Activated naive CD8-positive, alpha-beta T cell (primary cell): ENCODE data around the gene COQ2.
A peak's percentile ranks its signal among the peaks of the same experiment; 100 is the strongest.
"Not testable (repeated sequence)": the region's sequence is repeated elsewhere in the genome, so short reads cannot be mapped to it uniquely, and the experiment has no call there.

Experiments used
- H3K27ac Mint-ChIP-seq: one replicate; pipeline ENCODE4 v1.8.0; 2021; ENCODE audit warnings: mixed read lengths
- H3K27me3 Mint-ChIP-seq: one replicate; pipeline ENCODE4 v1.8.0; 2021; ENCODE audit warnings: mixed read lengths
- H3K36me3 Mint-ChIP-seq: one replicate; pipeline ENCODE4 v1.8.0; 2021; ENCODE audit warnings: mixed read lengths
- H3K4me1 Mint-ChIP-seq: one replicate; pipeline ENCODE4 v1.8.0; 2021; ENCODE audit warnings: low read depth, mixed read lengths
- H3K4me3 Mint-ChIP-seq: one replicate; pipeline ENCODE4 v1.8.0; 2021; ENCODE audit warnings: mild to moderate bottlenecking, mixed read lengths
- H3K9me3 Mint-ChIP-seq: one replicate; pipeline ENCODE4 v1.8.0; 2021; ENCODE audit warnings: low read depth, mixed read lengths

Gene COQ2

DNA sequence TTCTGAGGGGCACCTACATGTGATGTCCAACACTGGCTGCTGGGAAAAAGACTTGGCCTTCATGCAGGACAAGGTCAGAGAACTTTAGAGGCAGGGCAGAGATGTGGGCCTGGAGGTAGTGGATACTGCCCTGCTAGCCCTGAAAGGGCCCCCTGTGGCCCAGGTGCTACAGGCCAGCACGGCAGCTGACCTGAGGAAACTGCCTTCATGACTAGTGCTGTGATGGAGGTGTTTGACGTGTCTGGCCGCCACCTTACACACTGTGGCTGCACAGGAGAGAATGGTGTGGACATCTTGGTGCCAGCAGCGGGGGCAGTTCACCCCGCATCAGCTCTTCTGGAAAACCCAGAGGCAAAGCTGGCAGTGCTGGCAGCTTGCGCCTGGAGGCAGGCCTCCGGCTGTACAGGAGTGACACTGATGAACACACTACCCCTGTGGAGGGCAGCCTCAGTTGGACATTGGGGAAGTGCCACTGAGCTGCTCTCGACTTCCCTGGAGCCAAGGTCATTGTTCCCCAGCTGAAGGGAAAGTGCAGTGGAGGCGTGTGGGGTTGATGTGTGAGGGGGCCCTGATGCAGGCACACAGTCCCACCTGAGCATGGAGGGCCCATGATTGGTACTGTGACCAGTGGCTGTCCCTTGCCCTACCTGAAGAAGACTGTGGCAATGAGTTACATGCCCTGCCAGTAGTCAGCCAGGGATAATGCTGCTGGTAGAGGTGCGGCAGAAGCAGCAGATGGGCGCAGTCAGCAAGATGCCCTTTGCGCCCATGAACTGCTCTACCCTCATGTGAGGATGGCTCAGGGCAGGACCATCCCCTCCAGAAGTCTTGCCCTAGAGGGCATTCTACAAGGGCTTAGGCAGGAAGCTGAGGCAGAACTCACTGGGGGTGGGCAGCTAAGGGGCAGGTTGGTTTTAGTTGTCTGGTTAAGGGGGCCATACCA is 36.9 kb downstream of the COQ2 start:
- Mint-ChIP-seq H3K27ac (no peak overlapping the region), H3K4me3 (no peak overlapping the region), H3K36me3 (peaks cover 5% of the 10 kb centered on the region), H3K27me3 (no peaks in the 10 kb centered on the region), H3K9me3 (no peaks in the 10 kb centered on the region), H3K4me1 (peaks cover 18% of the 10 kb centered on the region)

DNA sequence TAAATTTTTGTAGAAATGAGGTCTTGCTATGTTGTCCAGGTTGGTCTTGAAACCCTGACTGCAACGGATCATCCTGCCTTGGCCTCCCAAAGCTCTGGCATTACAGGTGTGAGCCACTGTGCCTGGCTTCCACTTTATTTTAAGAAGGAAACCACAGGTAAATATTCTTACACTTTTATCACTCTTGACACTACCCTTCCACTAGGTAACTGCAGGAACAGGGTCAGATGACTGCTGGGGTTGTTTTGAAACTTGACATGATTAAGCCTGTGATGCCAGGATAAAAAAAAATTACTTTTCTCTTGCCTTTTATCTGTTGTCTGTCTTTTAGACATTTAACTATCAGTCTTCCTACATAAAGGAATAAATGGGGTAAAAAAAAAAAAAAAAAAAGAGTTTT is 43.5 kb downstream of the COQ2 start:
- H3K4me1 Mint-ChIP-seq = peaks cover 42% of the 10 kb centered on the region
- H3K27ac Mint-ChIP-seq = no peak overlapping the region
- H3K27me3 Mint-ChIP-seq = no peaks in the 10 kb centered on the region

DNA sequence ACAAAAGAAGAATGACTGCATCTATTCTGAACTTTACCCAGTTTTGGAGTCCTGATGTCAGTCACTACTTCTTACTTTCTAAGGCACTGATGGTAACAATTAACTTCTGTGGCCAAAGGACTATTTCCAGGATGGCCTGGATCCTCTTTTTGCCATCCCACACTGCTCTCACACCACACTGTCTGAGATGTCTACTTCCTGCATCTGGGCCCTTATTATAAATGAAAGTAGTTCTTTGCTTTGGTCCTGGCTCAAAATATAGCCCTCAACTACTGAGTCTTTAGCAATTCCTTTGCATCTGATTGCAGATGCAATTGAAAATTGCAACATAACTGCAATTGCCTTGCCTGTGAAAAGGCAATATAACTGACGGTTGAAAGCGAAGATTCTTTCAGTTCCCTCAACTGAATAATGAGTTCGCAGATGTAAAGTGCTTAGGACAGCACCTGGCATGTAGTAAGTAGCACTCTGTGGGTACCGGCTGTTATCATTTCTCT is 44.2 kb downstream of the COQ2 start:
- peaks cover 49% of the 10 kb centered on the region for H3K4me1 Mint-ChIP-seq

More for the DNA sequence above, 43.5 kb downstream of the COQ2 start:
- Mint-ChIP-seq H3K9me3 (no peaks in the 10 kb centered on the region), H3K4me3 (no peak overlapping the region), H3K36me3 (peaks cover 11% of the 10 kb centered on the region)

DNA sequence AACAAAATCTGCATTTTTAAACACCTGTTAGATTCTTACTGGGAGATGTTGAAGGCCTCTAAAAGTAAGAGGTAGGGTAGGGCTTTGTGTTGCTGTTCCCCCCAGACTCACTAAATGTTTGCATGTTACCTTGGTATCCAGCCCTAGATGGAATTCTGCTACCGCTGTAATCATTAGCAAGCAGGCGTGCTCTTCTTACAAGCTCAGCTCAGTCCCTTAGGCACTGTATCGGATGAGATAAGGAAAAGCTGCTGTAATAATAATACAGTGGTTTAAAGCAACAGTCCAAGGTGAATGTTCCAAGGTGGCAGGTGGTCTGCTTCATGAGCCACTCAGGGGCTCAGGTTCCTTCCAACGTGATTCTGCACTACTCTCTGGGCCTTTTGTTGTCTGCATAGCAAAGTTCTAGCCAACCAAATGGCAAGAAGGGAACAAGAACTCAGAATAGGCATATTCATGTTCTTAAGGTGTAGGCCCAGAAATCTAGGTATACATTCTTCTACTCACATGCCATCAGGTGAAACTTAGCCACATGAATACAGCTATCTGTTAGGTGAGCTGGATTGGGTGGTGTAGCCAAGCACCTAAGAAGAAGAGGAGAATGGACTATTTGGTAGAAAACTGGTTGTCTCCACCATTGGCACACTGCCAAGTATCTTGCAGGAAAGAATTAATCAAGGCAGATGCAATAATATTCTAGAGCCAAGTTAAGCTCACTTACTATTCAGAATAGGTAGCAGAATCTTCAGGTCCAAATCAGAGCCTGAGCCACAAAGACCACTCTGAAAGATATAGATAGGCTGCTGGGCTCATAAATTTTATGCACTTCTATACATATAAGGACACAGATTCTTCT is 46.0 kb downstream of the COQ2 start:
- no peaks in the 10 kb centered on the region for H3K27me3 Mint-ChIP-seq
- H3K4me1 Mint-ChIP-seq = peaks cover 59% of the 10 kb centered on the region
- H3K27ac Mint-ChIP-seq = no peak overlapping the region
- peaks cover 9% of the 10 kb centered on the region for H3K36me3 Mint-ChIP-seq
- H3K4me3 Mint-ChIP-seq = no peak overlapping the region
- no peaks in the 10 kb centered on the region for H3K9me3 Mint-ChIP-seq

More for the DNA sequence above, 44.2 kb downstream of the COQ2 start:
- Mint-ChIP-seq H3K27ac (peak overlapping the region; percentile 1), H3K27me3 (no peaks in the 10 kb centered on the region), H3K4me3 (no peak overlapping the region), H3K9me3 (no peaks in the 10 kb centered on the region), H3K36me3 (peaks cover 11% of the 10 kb centered on the region)

DNA sequence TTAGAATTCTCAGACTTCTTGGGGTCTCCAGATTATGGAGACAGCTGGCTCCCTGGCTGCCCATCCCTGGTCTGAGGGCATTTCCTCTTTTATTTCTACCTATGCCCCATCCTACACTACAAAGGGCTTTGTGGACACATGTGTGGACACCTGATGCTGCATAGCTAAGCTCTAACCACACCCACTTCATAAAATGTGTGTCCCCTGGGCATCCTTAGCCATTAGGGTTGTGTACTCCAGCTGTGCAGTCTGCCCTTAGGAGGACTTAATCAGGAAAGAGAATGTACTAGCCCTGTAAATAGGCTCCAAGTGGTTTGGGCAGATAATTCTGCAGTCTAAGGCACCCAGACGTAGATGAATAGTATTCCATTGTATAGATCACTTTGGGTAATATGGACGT is 47.0 kb downstream of the COQ2 start:
- H3K4me3 Mint-ChIP-seq = no peak overlapping the region
- peaks cover 13% of the 10 kb centered on the region for H3K36me3 Mint-ChIP-seq
- H3K9me3 Mint-ChIP-seq = no peaks in the 10 kb centered on the region
- no peaks in the 10 kb centered on the region for H3K27me3 Mint-ChIP-seq
- H3K27ac Mint-ChIP-seq = no peak overlapping the region
- H3K4me1 Mint-ChIP-seq = peaks cover 57% of the 10 kb centered on the region

DNA sequence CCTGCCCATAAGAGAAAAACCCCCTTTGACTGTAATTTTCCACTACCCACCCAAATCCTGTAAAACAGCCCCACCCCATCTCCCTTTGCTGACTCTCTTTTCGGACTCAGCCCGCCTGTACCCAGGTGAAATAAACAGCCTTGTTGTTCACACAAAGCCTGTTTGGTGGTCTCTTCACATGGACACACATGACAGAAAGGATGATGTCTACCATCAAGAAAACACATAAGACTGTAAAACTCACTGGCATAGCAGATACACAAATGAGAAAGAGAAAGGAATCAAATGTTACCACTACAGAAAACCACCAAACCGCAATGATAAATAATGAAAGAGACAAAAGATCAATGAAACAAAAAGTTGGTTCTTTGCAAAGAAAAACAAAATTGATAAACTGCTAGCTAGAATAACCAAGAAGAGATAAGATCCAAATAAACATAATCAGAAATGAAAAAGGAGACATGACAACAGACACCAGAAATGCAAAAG is 48.9 kb downstream of the COQ2 start:
- H3K4me1 Mint-ChIP-seq = peaks cover 60% of the 10 kb centered on the region
- H3K36me3 Mint-ChIP-seq = peaks cover 10% of the 10 kb centered on the region
- not testable (repeated sequence) for H3K27me3 Mint-ChIP-seq, H3K9me3 Mint-ChIP-seq
- H3K4me3 Mint-ChIP-seq = peak overlapping the region; percentile 80
- H3K27ac Mint-ChIP-seq = peak overlapping the region; percentile 94

DNA sequence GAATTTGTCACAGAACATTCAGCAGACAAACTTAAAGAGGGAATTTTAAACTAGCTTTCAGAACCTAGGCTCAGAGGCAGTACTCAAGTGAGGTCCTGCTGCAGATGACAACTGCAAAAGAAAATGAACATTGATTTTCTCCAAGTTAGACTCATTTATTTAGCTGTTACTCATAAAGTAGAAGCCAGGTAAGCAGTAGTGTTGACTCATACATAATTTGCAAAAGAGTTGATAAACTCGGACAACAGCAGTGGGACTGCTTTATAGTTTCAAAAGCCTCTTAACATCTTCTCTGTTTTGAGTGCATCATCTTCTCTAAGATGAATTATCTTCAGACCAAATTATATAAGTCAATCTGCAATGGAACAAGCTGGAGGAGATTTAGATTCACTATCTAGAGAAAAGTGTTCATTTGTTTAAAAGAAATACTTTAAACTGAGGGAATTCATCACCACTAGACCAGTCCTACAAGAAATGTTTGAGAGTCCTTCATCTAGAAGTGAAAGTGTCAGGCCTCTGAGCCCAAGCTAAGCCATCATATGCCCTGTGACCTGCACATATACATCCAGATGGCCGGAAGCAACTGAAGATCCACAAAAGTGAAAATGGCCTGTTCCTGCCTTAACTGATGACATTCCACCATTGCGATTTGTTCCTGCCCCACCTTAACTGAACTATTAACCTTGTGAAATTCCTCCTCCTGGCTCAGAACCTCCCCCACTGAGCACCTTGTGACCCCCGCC is 49.5 kb downstream of the COQ2 start:
- peaks cover 12% of the 10 kb centered on the region for H3K36me3 Mint-ChIP-seq
- peaks cover 55% of the 10 kb centered on the region for H3K4me1 Mint-ChIP-seq
- H3K4me3 Mint-ChIP-seq = peak overlapping the region; percentile 80

DNA sequence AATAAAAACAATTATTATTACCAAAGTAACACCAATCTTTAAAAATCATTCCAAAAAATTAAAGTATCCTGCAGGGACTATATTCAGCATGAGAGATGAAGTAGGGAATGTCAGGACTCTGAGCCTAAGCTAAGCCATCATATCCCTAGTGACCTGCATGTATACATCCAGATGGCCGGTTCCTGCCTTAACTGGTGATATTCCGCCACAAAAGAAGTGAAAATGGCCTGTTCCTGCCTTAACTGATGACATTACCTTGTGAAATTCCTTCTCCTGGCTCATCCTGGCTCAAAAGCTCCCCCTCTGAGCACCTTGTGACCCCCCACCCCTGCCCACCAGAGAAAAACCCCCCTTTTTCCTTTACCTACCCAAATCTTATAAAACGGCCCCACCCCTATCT is 50.2 kb downstream of the COQ2 start:
- Mint-ChIP-seq H3K4me1 (peaks cover 52% of the 10 kb centered on the region), H3K36me3 (peaks cover 13% of the 10 kb centered on the region), H3K27ac (peak overlapping the region; percentile 94)
- H3K4me3 Mint-ChIP-seq, H3K9me3 Mint-ChIP-seq, H3K27me3 Mint-ChIP-seq: not testable (repeated sequence)

More for the DNA sequence above, 49.5 kb downstream of the COQ2 start:
- peak overlapping the region; percentile 94 for H3K27ac Mint-ChIP-seq
- no peaks in the 10 kb centered on the region for H3K27me3 Mint-ChIP-seq
- no peaks in the 10 kb centered on the region for H3K9me3 Mint-ChIP-seq

DNA sequence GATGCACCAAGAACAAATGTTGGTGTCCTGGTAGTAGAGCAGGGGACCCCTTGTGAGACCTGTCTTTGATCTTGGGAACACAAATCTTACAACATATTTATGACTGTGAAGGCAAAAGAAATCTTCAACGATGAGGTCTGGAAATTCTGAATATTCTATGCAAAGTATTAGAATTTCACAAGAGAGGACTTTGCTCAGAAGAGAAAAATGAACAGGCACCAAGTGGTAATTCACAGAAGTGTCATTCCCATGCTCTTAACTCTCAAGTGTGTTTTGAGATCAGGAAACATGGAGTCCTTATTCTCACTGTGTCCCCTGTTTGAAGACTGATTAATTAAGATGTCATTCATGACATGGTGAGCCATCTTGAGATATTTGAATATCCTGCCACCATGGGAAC is 52.5 kb downstream of the COQ2 start:
- Mint-ChIP-seq H3K27me3 (no peaks in the 10 kb centered on the region), H3K4me3 (peak overlapping the region; percentile 40), H3K4me1 (peaks cover 56% of the 10 kb centered on the region), H3K9me3 (no peaks in the 10 kb centered on the region), H3K27ac (peak overlapping the region; percentile 64), H3K36me3 (peaks cover 14% of the 10 kb centered on the region)

DNA sequence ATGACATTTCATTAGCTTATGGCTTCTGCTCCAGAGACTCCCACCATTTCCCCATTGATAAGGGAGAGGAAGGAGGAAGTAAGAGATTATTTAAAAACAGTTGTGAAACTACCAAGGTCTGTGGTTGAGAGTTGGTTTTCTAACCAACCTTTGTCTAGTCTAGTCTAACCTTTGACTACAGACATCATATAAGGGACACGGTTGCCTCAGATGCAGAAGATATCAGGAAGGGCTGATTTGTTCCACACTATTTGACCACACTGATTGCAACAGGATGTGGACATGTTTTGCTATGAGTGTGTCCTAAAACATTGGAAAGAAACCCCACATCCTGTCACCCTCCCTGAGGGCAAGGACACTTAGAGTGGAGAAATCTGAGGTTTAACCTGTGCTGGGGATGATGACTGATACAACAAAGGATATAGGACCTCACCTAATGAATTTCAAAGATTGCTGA is 53.0 kb downstream of the COQ2 start:
- Mint-ChIP-seq H3K27me3 (no peaks in the 10 kb centered on the region), H3K27ac (peak overlapping the region; percentile 64), H3K4me3 (peak overlapping the region; percentile 40), H3K36me3 (peaks cover 14% of the 10 kb centered on the region), H3K4me1 (peaks cover 56% of the 10 kb centered on the region), H3K9me3 (no peaks in the 10 kb centered on the region)

DNA sequence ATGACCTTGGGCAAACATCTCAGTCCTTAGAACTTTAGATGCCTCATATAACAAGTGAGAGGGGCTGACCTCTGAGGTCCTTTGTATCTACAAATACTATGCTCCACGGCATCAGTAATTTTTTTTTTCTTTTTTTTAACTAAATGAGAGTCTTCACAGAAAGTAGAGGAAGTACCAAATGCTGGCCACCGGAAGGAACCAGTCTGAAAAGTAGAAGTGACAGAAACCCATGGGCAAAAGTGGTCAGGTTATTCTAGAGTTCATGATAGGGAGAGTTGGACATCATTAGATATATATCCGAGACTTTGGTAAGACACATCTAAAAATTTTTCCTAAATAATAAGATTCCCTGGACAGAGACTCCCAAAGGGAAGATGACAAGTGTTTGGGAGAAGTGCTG is 53.7 kb downstream of the COQ2 start:
- H3K4me3 Mint-ChIP-seq = no peak overlapping the region
- H3K27ac Mint-ChIP-seq = no peak overlapping the region
- H3K27me3 Mint-ChIP-seq = no peaks in the 10 kb centered on the region
- H3K36me3 Mint-ChIP-seq = peaks cover 14% of the 10 kb centered on the region
- no peaks in the 10 kb centered on the region for H3K9me3 Mint-ChIP-seq
- peaks cover 51% of the 10 kb centered on the region for H3K4me1 Mint-ChIP-seq

DNA sequence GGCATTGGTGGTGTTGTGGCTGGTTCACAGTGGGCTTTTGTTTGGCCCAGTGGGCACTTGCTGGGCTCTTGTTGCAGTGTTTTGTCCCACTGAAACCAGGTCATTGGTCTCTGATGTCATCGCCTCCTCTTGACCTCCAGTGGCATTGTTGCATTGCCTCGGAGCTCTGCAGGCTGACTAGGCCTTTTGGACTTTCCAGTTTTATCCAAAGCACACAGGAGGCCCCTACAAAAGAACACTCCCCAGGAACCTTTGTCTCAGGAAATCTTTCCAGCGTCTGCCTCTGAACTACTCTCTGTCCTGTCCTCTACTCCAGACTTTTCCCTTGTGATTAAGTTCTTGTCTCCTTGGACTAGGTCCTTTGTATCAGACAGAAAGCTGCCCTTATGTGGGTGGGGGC is 54.8 kb downstream of the COQ2 start:
- Mint-ChIP-seq H3K36me3 (peaks cover 16% of the 10 kb centered on the region), H3K27me3 (no peaks in the 10 kb centered on the region), H3K27ac (no peak overlapping the region), H3K4me1 (peaks cover 46% of the 10 kb centered on the region), H3K4me3 (no peak overlapping the region), H3K9me3 (no peaks in the 10 kb centered on the region)

DNA sequence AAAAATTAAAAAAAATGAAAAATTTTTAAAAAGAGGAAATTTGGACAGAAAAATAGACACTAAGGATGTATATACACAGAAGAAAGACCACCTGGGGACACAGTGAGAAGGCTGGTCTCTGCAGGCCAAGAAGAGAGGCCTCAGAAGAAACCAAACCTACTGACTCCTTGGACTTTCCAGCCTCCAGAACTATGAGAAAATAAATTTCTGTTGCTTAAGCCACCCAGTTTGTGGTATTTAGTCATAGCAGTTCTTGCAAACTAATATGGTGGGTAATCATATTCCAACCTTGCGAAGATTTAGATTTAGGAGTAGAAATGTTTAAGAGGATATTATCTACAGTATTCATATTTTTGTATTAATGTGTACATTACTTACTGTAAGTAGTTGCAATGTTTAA is 56.4 kb downstream of the COQ2 start:
- H3K27me3 Mint-ChIP-seq = no peaks in the 10 kb centered on the region
- no peaks in the 10 kb centered on the region for H3K9me3 Mint-ChIP-seq
- peaks cover 14% of the 10 kb centered on the region for H3K36me3 Mint-ChIP-seq
- H3K4me1 Mint-ChIP-seq = peaks cover 54% of the 10 kb centered on the region
- no peak overlapping the region for H3K4me3 Mint-ChIP-seq
- no peak overlapping the region for H3K27ac Mint-ChIP-seq

DNA sequence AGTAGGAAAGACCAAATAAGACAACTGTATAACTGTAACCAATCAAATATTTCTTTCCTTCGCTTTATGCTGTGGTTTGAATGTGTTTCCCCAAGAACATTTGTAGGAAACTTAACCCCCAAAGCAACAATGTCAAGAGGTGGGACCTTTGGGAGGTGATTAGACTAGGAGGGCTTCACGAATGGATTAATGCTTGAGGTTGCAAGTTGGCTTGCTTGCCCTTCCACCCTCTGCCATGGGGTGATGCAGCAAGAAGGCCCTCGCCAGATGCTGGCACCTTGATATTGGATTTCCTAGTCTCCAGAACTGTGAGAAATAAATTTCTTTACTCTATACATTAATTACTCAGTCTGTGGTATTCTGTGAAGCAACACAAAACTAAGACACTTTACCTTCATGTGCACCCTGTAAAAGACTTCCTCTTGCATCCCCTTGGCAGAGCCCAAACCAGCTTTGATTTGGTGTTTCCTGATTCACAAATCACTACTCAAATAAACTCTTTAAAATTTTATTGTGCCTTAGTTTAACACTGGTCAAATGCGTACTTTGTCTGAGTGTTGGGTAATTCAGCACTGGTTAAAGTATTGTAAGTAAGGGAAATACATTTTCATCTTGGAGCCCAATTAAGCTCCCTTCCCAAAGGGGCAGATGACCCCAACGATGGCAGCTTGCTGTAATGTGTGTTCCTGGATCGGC is 59.9 kb downstream of the COQ2 start:
- Mint-ChIP-seq H3K27ac (peak overlapping the region; percentile 55), H3K9me3 (no peaks in the 10 kb centered on the region), H3K4me1 (peaks cover 56% of the 10 kb centered on the region), H3K4me3 (no peak overlapping the region), H3K27me3 (no peaks in the 10 kb centered on the region), H3K36me3 (peaks cover 6% of the 10 kb centered on the region)
